Stimulated activated CD4-positive, alpha-beta T cell treated with anti-CD3 and anti-CD28 coated beads, Interleukin-4, amount 100 ng/mL, for 24 hours (primary cell): ENCODE measurements around the gene ZBTB21.

Experiments used
- DNase-seq: peaks from one replicate; pipeline ENCODE4 v3.0.0-alpha.2; 2020

Gene ZBTB21

GRCh38 chr21:41985662-41986416 is 24.3 kb downstream of the ZBTB21 start:
- DNase-seq: no peak

- DNase-seq: no peak
Measured at GRCh38 chr21:41983229-41983628, 26.9 kb downstream of the ZBTB21 start.

DNA sequence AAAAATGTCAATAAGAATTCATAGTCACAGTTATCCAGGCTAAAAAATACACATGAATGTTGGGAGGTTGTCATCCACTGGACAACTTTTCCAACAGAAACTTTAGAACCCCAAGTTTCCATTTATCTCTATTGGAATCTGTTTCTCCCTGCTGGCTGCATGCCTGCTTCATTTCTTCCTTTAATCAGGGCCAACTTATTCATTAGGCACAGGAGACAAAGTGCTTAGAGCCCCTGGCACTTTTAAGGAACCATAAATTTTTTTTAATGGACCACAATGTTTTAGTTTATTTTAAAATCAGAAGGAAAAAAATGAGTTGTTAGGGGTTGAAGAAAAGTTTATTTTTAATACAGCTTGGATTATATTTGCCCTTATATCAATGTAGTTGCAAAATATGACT is 29.6 kb downstream of the ZBTB21 start:
- no peak for DNase-seq

DNA sequence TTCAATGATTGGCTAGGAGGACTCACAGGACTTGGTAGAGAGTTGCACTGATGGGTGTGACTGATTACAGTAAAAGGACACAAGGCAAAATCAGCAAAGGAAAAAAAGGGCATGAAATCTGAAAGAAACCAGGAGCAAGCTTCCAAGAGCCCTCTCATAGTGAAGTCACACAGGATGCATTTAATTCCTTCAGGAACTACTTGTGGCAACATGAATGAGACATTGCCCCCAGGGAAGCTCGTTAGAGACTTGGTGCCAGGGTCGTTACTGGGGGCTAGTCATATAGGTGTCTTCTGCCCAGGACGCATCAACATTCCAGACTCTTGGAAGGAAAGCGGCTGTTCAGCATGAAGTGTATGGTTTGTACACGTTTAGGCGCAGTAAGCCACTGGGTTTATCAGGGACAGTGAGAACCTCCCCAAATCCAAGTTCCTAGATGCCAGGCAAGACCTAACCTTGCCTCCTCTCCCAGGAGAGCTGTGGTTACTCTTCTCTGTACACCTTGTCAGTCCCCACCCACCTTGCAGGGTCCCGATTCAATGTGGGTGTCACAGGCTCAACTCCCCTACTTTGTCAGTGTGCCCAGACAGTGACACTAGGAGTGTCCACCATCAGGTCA is 30.3 kb downstream of the ZBTB21 start:
- DNase-seq: no peak

DNA sequence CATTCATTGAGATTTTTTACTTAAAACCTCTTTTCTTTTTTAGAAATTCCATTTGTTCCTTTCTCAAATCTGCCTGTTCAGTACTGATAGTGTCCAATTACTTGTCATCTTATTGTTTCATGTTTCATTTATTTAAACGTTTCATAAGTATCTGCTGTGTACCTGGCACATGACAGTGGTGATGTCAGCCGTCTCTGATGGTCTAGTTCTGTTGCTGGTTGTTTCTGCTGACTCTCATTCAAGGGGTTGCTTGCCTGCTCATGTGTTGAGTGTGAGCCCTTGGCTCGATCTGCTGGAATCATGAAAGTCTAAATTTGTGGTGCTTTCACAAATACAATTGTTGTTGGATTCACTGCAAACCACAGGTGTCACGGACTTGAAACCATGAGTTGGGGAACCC is 30.8 kb downstream of the ZBTB21 start:
- no peak for DNase-seq

DNA sequence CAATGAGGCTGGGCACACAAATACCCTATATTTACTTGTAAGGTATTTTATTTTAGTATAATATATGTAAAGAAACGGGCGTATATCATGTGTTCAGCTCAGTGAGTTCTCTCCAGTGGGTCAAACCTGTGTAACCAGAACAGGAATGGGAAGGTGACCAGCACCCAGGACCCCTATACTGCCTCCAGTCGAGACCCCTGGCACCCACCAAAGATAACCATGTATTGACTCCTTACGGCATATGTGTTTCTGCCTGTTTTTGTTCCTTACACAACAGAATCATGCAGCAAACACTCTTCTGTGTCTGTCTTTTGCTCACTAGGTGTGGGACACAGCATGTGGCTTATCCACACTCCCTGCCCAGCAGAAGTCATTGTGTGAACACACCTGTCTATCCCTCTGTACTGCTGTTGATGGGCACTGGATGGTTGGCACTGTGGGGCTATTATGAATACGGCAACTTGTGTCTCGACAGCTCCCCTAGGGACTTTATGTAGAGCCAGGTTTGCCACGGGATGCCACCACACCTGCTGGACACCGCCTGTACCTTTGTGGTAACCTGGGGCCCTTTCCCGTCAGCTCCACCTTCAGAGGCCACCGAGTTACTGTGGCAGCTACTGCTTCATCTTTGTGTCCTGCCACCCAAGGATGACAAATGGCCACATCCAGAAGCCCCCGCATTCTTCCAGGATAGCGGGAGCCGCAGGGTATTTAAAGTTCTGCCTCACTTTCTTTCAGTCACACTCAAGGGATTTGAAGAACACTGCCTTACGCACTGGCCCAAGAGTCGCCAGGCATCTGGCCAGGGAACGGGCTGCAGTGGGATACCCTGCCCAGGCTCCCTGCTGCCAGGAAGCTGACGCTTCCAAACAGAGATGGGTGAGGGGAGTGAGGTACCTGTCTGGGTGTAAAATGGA is 32.9 kb downstream of the ZBTB21 start:
- DNase-seq: no peak

GRCh38 chr21:41976611-41977010 is 33.5 kb downstream of the ZBTB21 start:
- DNase-seq: no peak

DNA sequence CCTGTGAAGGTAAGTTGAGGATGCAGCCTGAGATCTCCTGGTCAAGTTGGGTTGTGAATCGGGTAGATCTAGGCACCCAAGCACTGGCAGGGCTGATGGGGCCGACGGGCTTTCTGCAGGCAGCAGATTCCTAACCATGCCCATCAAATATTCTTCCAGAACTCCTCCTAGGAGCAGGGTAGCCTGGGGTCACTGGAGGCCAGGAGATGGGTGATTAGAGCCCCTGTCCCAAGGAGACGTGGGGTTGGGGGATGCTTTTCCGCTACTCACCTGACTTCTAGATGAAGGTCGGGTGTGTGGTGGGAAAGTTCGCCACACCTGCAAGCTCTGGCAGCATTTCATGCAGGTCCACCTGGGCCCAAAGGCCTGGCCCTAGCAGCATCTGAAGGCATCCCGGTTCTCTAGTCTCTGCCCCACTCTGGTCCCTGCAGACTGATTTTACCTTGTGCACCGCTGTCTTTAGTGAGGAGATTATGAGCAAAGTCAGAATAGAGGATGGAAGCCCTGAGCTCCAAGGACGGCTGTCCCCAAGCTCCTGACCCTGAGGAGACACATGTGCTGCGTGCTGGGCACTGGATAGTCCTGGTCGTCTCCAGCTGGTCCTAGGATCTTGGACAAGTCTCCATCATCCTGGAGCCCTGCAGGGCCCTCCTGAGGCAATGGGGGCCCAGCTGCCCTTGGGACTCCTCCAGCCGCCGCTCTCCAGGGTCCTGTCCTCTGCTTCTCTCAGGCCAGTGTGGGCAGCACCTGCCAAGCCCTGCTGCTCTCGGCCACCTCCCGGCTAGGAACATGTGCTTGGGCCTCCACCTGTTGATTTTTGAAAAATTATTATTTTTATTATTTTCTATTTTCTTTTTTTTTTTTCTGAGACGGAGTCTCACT is 34.5 kb downstream of the ZBTB21 start:
- DNase-seq: no peak

DNA sequence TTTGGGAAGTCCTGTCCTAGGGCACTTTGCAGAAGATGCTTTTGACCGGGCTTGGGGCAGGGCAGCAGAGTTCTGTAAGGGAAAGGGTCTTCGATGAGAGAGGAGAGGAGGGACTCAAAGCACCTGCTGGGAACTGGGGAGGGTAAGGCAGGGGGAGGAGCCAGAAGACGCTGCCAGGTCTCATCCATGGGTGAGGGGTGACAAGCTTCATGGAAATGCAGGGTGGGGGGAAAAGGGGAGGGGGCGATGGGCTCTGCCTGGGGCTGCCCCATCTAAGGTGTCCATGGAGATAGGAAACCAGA is 35.5 kb downstream of the ZBTB21 start:
- no peak for DNase-seq

- DNase-seq: no peak
Measured at GRCh38 chr21:41973861-41974751, 36.1 kb downstream of the ZBTB21 start.

- no peak for DNase-seq
Measured at GRCh38 chr21:41973427-41973831, 36.7 kb downstream of the ZBTB21 start.

- DNase-seq: no peak
Measured at GRCh38 chr21:41972511-41973205, 37.5 kb downstream of the ZBTB21 start.

- DNase-seq: no peak
Measured at GRCh38 chr21:41971891-41972290, 38.3 kb downstream of the ZBTB21 start.

DNA sequence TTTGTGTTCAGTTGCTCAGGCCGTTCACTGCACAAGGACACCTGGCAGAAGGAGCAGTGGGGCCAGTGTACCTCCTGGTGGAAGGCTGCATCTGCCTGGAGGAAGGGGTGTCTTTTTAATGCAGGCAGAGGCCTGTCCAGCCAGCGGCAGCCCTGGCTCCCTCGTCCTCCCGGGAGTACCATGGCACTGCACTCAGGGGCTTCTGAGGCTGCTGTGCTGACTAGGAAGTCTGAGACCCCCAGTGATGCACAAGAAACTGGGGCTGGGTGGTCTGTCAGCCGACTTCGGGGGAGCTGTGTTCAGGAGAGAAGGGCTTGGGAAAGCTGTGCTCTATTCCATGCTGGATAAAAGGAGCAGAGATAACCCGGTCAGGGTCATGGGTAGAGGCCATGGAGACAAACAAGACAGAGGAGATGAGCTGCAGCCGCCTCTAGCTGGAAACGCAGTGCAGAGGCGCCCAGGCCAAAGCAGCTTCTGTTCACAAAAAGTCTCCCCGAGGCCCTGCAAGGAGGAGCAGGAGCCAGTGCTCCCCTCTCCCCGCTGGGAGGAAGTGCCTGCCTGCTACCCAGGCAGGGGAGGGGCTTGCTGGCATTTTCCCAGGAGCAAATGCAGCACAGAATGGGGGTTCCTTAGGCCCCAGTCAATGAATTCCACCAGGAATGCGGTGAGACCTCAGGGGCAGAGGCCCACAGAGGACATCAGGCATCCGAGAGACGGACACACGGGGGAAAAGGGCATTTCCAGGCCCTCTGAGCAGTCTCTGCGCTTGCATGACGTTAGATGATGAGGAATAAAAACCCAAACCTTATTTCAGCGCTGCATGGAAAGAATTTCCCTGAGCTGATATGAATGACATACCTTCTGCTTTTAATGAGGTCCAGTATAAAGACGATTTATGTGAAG is 39.2 kb downstream of the ZBTB21 start:
- DNase-seq: no peak

DNA sequence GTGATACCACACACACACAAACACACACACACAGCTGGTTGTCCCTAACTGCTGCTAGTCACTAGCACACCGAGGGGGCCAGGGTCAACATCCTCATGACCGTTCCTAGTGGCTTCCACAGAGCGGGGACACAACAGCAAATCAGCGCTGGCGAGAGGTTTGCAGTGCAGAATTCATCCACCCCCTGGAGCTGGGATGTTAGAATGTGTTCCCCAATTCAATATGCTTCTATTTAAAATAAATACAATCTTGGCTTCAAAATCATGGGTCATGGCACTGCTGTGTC is 40.1 kb downstream of the ZBTB21 start:
- DNase-seq: no peak

- no peak for DNase-seq
Measured at GRCh38 chr21:41967708-41968107, 42.5 kb downstream of the ZBTB21 start.

- DNase-seq: no peak
Measured at GRCh38 chr21:41966872-41967621, 43.1 kb downstream of the ZBTB21 start.

DNA sequence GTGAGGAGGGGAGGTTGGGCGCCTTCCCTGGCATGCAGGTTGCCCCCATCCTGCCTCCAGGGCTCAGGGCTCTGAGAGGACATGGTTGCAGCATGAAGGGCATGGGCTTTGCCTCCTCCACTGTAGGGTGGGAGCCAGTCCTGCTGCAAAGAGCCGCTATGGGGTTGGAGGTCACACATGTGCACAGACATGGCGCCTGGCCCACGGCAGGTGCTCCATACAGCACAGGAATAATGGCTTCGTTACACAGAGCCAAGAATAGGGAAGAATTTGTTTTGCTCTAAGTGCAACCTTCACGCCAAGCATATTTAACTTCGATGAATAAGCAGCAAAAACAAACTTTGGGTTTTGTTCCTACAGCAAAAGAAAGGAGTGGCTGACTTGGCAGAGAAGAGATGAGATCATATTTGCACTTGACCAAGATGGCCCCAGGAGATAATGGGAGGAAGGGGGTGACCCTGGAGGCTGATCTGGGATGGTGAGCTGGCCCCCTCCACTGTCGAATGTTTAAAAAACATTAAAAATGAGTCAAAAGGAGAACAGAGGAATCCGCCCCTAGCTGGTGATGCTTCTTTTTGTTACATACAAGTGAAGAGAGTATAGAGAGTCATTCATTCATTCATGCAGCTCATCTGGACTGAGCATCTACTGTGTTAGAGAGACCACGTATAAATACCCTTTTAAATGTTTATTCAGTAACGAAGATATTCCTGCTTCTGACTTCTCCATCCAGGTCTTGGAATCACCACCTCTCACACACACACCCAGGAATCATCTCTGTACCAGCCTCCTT is 43.9 kb downstream of the ZBTB21 start:
- DNase-seq: no peak
